NCI-H2196 (cell line): ENCODE results near the gene CCM2L.

Source experiments
- DNase-seq: peaks from one replicate; lab custom pipeline; 2025; ENCODE audit not compliant: unreplicated experiment; lab: John Stamatoyannopoulos, UW

The CCM2L gene

DNA sequence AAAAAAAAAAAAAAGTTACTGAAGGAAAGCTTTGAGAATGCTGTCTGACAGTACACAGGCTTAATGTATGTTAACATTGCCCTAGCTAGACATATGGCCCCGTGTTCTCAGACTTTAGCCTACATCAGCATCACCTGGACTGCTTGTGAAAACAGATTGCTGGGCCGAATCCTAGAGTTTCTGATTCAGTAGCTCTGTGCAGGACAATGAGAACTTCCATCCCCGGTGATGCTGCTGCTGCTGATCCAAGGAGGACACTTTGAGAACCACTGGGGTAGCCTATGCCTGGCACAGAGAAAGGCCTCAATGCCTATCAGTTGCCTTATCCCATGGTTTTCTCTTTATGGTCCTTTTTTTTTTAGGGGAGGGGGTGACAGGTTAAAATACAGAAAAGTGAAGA, 43.4 kb downstream of the CCM2L start:
- no peak for DNase-seq

DNA sequence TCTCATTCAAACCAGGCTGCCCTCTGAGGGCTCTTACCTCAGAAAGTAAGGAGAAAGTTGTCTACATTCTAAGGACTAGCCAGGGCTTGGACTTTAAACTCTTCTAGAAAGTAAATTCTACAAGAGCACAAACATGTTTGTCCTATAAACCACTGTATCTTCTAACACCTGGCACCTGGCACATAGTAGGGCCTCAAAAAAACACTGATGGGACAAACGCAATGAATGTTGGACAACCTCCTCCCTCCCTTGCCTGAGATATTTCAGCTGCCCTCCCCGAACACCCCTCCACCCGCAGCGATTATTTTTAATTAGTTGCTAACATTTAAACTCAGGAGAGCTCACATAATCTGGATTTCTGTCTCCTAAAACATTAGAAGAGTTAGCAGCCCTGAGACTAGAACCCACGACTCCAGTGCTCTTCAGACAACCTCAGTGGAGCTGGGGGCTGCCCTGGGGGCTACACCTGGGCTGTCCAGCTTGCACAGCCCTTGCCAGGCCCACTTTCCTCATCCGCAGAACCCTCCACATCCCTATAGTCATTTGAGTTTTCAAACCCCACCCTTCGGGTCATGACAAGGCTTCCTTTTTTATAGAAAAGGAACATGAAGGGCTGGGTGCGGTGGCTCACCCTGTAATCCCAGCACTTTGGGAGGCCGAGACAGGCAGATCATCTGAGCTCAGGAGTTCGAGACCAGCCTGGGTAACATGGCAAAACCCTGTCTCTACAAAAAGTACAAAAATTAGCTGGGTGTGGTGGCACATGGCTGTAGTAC, 46.7 kb downstream of the CCM2L start:
- DNase-seq = no peak

DNA sequence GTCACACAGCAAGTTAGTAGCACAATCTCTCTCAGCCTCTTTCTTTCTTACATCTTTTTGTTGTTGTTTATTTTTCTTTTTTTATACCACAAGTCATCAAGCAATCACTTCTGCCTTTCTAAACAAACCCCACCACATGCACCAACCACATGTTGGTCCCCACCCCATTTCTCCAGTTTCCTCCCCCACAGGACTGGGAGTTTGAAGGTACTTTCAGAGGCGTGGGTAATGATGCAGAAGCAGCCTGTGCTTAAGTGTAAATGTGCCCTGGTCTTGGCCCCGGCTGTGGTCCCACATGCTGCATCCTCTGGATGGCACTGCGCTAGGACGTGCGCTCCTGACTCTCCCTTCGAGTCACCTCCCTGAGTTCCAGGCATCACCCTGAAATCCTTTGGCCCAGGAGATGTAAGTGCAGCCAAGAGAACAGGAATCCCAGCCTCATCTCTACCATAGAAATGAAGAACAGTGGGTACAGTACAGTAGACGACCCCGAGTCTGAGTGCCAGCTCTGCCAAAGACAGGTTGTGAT, 47.5 kb downstream of the CCM2L start:
- DNase-seq = no peak

GRCh38 chr20:32059189-32059588, 49.0 kb downstream of the CCM2L start:
- no peak for DNase-seq

- DNase-seq = no peak
Observed at GRCh38 chr20:32062776-32063170, 52.5 kb downstream of the CCM2L start.

DNA sequence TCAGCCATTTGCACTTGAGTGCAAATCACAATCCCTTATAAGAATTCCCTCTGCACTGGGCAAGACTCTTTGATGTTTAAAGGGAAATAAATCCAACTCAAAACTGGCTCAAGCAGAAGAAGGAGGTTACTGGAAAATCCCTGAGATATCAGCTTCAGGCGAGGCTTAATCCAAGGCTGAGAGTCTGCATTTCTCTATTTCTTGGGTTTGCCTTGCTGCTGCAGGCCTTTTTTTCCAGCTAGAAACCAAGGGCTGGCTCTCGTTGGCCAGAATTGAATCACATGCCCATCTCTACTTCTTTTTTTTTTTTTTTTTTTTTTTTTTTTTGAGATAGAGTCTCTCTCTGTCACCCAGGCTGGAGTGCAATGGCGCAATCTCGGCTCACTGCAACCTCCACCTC, 53.5 kb downstream of the CCM2L start:
- DNase-seq = no peak

DNA sequence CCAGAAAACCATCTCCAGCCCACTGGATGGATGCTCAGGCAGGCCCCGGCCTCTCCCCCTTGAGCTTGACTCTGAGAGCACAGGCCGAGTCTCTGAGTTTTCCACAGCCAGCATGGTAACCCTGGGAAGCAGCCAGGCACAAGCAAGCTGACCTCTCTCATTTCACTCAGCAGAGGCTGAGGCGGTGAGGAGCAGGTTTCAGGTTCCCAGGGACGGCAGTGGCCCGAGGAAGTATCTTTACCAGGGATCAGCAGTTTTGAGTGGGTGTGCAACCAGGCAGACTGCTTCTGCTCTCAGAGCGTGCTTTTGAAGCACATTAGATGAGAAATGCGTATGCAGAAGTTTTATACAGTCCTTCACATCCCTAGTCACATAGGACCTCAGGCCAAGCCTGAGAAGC, 54.4 kb downstream of the CCM2L start:
- no peak for DNase-seq

DNA sequence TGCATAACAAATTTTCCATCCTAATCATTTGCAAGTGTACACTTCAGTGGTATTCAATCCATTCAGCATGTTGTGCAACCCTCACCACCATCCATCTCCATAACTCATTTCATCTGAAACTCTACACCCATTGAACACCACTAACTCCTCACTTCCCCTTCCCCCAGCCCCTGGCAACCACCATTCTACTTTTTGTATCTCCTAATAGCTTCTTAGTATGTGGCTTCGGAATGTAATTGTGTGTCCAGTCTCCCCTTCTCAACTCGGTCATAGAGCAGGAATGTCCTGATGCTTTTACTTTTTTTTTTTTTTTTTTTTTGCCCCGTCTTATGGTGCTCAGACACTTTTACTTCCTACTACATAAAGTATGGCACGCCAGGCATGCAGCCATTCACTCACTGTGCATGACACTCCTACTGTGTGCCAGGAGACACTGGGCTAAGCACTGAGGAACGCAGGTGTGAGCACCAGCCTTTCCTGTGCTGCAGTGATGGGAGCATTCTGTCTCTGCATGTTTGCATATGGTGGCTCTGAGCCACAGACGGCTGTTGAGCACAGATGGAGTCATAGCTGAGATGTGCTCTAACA, 57.1 kb downstream of the CCM2L start:
- DNase-seq = no peak

DNA sequence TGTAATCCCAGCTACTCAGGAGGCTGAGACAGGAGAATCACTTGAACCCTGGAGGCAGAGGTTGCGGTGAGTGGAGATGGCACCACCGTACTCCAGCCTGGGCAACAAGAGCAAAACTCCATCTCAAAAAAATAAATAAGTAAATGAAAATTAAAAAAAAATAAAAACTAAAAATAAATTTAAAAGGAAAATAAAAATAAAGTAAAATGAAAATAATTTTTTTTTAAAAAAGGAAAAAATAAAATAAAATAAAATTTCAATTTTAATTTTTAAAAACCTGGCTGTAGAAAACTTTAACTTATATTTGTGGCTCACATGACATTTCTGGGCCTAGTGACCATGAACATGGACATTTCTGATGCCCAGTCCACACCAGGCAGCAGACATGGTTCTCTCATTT, 57.9 kb downstream of the CCM2L start:
- no peak for DNase-seq

- DNase-seq = no peak
Observed at GRCh38 chr20:32069711-32070110, 59.5 kb downstream of the CCM2L start.

DNA sequence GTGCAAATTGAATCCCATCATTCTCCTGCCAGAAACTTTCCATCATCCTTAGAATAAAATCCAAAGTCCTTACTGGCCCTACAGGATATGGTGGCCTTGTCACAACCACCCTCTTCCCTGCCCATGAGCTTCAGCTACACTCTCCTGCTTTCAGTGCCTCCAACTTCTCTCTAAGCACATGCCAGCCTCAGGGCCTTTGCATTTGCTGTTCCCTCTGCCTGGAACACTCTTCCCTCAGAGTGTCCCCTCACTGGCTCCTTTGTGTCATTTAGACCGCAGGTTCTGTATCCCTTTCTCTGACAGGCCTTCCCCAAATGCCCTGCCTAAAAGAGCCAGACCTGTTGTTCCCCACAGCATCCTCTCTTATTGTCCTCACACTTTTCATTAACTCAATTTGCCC, 60.0 kb downstream of the CCM2L start:
- no peak for DNase-seq

DNA sequence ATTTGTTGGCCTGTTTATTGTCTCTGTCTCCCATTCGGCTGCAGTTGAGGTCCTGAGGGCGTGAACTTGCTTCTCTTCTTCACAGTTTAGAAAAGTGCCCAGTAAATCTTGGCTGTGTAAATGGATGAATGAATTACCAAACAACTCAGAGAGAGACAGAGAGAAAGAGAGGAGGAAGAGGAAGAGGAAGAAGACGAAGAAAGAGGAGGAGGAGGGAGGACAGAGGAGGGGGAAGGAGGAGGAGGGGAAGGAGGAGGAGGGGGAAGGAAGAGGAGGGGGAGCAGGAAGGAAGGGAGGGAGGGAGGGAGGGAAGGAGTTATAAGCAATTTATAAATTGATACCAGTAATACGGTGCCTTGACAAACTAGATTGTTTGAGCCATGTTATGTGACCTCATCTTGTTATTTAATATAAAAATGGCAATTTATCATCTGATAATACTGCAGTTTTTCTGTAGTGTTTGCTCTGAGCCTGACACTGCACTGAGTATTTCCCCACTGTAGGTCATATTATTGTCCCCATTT, 60.5 kb downstream of the CCM2L start:
- no peak for DNase-seq

GRCh38 chr20:32071395-32072167, 61.3 kb downstream of the CCM2L start:
- no peak for DNase-seq

DNA sequence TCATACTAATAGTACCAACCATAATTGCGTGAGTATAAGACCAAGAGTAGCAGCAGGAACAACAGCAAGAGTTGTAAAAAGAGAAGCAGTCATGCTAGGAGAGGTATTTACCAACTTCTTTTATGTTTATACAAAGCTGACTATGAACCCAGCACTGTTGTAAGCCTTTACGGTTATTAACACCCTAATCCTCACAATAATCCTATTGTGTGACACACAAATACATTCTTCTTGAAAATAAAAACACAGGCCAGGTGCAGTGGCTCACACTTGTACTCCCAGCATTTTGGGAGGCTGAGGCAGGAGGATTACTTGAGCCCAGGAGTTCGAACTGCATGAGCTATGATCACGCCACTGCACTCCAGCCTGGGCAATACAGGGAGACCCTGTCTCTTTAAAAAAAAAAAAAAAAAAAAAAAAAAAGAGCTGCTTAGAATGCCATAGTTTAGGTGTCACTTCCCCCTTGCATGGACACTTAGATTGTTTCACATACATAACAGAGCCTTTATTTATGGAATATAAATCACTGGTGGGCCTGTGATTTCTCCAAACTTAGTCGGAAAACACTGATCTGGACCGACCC, 62.0 kb downstream of the CCM2L start:
- no peak for DNase-seq

- DNase-seq = no peak
Observed at GRCh38 chr20:32075534-32075933, 65.3 kb downstream of the CCM2L start.

DNA sequence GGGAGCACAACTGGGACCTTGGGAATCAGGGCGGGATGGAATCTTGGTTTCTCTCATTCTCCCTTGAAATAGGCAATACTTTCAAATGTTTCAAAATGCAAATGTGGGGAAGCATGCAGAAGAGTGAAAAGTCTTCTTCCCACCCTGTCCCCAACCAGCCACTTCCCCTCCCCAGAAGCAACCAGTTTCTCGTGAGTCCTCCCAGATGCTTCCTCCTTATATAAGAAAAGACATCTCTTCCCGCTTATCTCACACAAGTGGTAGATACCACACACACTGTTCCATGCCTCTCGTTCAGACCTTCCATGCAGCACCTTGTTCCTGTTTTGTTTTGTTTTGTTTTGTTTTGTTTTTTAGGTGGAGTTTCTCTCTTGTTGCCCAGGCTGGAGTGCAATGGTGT, 67.0 kb downstream of the CCM2L start:
- no peak for DNase-seq

DNA sequence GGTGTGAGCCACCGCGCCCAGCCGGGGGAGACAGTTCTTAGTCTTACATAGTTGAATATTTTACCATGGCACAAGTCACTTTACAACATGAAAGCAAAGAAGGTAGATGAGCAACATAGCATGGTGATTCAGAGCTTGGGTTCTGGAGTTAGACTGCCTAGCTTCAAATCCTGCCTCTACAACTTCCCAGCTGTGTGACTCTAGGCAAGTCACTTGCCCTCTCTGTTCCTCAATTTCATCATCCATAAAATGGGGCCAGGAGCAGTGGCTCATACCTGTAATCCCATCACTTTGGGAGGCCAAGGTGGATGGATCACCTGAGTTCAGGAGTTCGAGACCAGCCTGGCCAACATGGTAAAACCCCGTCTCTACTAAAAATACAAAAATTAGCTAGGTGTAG, 68.1 kb downstream of the CCM2L start:
- no peak for DNase-seq

- DNase-seq = no peak
Observed at GRCh38 chr20:32078791-32079190, 68.6 kb downstream of the CCM2L start.

GRCh38 chr20:32079655-32080109, 69.4 kb downstream of the CCM2L start:
- DNase-seq = no peak

DNA sequence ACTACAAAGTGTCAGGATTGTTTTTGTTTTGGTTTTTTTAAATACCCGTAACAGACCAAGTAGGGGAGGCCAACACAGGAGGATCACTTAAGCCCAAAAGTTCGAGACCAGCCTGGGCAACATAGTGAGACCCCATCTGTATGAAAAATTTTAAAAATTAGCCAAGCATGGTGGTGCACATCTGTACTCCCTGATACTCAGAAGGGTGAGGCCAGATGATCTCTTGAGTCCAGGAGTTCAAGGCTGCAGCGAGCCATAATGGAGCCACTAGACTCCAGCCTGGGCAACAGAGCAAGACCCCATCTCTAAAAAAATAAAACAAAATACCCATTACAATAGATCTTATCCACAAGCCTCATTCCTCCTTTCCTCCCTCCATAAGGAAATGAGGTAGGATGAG, 70.5 kb downstream of the CCM2L start:
- DNase-seq = no peak
